Activated CD4-positive, alpha-beta T cell treated with anti-CD3 and anti-CD28 coated beads, Interleukin-2, amount 50 U/mL, for 48 hours (primary cell): ENCODE measurements around the gene DCAF16.
"Not testable (repeated sequence)": the region's sequence is repeated elsewhere in the genome, so short reads cannot be mapped to it uniquely, and the experiment has no call there.

Experiments
- DNase-seq, 2 experiments: peaks; one replicate each; pipeline ENCODE4 v3.0.0-alpha.2; 2020

DCAF16 gene

GRCh38 chr4:17810260-17811077 lies at the start of gene DCAF16, which contains the start of gene NCAPG:
DCAF16 (minus strand) TSS chr4:17810757; CDS start chr4:17804141, 6,616 bp downstream.
NCAPG (plus strand) TSS chr4:17810979; CDS start chr4:17811078, 99 bp downstream.
- DNase-seq: peak; percentile 99 to 100

GRCh38 chr4:17859793-17860406 lies 49.3 kb upstream of the DCAF16 start:
- DNase-seq: no peak

GRCh38 chr4:17854036-17854435 lies 43.5 kb upstream of the DCAF16 start:
- no peak for DNase-seq

GRCh38 chr4:17851959-17852358 lies 41.4 kb upstream of the DCAF16 start:
- no peak for DNase-seq

- DNase-seq: not testable (repeated sequence)
These were observed 39.7 kb upstream of the DCAF16 start for GRCh38 chr4:17850295-17850694.

- no peak for DNase-seq
These were observed 35.7 kb upstream of the DCAF16 start for GRCh38 chr4:17846266-17846665.

- DNase-seq: no peak
These were observed 13.5 kb upstream of the DCAF16 start for GRCh38 chr4:17823871-17824669.

GRCh38 chr4:17817027-17817426 lies 6.5 kb upstream of the DCAF16 start:
- no peak for DNase-seq

GRCh38 chr4:17816142-17816541 lies 5.6 kb upstream of the DCAF16 start:
- DNase-seq: no peak

- DNase-seq: no peak
These were observed 3.6 kb upstream of the DCAF16 start for GRCh38 chr4:17814140-17814539.

- no peak for DNase-seq
These were observed 2.2 kb upstream of the DCAF16 start for GRCh38 chr4:17812801-17813200.

- DNase-seq: no peak
These were observed 1.6 kb upstream of the DCAF16 start for GRCh38 chr4:17812125-17812524.

GRCh38 chr4:17811078-17811603 lies 584 bp upstream of the DCAF16 start:
- peak; percentile 42 to 52 for DNase-seq

- no peak for DNase-seq
These were observed 890 bp downstream of the DCAF16 start for GRCh38 chr4:17809667-17810066.

- DNase-seq: no peak
These were observed 3.1 kb downstream of the DCAF16 start for GRCh38 chr4:17807446-17807845.

- DNase-seq: no peak
These were observed 4.9 kb downstream of the DCAF16 start for GRCh38 chr4:17805580-17806155.

- no peak for DNase-seq
These were observed 12.7 kb downstream of the DCAF16 start for GRCh38 chr4:17797808-17798207.

- no peak for DNase-seq
These were observed 15.8 kb downstream of the DCAF16 start for GRCh38 chr4:17794730-17795129.

- DNase-seq: no peak
These were observed 21.6 kb downstream of the DCAF16 start for GRCh38 chr4:17788956-17789355.

GRCh38 chr4:17787315-17787714 lies 23.2 kb downstream of the DCAF16 start:
- no peak for DNase-seq

- no peak for DNase-seq
These were observed 24.0 kb downstream of the DCAF16 start for GRCh38 chr4:17786567-17786966.

- no peak for DNase-seq
These were observed 24.7 kb downstream of the DCAF16 start for GRCh38 chr4:17785858-17786257.
